ENCODE data around the gene IRX4.
"Not testable (repeated sequence)": the region's sequence is repeated elsewhere in the genome, so short reads cannot be mapped to it uniquely, and the experiment has no call there.

The IRX4 gene

DNA sequence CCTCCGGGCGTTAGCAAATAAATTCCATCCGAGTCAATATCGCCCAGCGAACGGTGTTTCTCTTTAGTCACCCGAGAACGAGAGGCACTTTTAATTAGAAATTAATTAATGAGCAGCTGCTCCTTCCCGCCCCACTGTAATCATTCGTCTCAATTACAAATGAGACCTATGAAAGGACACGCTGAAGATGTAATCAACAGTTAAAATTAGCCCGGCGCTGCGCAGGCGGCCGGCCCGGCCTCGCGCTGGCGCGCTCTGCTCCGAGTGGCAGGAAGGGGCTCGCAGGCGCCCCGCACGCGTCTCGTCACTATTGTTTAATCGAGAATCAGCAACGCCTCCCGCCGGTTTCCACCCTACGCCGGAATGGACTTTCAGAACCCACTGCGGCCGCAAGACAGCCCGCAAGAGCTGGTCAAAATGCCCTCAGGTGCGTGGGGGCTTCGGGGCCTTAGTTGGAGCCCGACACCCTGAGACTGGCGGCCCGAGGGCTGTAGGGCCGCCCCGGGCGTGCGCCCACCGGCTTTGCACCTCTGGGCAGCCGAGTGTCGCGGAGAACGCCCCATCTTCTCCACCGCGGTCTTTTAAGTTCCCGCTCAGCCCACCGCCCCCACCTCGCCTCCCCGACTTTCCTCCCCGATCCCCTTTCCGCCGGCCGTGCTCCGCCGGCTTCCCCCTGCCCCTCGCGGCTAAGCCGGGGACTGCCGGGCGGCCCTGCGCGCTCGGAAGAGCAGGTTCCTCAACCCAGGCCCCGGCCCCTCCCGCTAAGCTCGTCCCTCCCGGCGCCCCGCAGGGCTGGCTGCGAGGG lies 597 bp upstream of the IRX4 start:
- H3K4me3 ChIP-seq (ENCODE audit: low read depth, low read length): peak overlapping the region; percentile 23
- DNase-seq (ENCODE audit: low read depth): no peak

DNA sequence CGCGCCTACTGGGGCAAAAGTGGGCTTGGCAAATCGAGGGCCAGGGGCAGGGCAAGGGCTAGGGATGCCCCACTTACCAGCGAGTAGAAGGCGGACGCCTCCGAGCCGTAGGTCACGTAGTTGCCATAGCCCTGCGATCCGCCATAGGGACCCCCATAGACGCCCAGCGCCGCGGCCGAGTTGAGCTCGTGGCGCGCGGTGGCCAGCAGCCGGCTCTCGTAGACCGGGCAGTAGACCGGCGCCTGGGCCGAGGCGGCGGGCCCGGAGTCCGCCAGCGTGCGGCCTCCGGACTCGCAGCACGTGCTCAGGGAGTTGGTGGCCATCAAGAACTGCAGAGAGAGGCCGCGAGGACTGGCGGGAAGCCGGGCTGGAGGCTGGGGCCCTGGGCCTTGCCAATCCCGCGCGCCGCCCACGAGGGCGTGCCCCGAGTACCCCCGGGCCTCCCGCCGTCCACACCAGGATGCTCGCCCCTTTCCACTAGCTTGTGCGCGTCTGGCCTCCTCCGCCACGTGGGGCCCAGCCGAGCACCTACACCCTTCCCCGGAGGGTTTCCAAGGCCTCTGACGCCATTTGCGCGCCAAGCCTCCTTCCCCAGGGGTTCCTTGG lies 891 bp downstream of the IRX4 start:
- DNase-seq (ENCODE audit: low read depth): no peak
- H3K4me3 ChIP-seq (ENCODE audit: low read depth, low read length): no peak overlapping the region

- no peak overlapping the region for H3K4me3 ChIP-seq (ENCODE audit: low read depth, low read length)
- DNase-seq (ENCODE audit: low read depth): no peak
These were observed 1.6 kb downstream of the IRX4 start for GRCh38 chr5:1881098-1881572.

DNA sequence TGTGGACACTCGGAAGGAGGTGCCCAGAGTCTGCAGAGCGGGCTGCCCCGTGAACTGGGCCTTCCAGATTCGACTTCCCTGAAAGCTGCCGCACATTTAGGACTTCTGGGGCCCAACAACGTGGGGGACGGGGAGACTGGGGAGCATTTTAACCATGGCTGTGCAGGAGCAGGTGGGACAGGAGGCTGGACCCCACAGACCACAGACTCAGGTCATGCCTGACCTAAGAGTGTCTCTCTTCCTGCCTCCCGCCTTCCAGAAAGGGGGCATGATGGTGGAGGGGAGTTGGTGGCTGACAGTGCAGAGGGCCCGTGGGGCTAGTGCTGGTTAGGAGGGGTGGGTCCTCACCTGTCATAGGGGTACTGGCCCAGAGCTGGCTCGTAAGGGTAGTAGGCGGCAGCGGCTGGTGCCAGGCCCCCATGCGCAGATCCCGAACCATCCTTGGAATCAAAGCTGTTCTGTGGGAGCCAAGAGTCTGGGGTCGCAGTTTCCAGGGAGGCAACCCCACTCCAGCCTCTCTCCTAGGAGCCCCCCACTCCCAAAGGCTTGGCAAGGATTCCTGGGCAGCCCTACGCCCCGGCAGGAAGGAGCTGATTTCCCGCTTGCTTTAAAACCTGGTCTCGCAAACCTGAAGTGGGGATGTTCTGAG lies 2.2 kb downstream of the IRX4 start:
- H3K4me3 ChIP-seq (ENCODE audit: low read depth, low read length): no peak overlapping the region
- DNase-seq (ENCODE audit: low read depth): no peak

GRCh38 chr5:1879292-1880263 lies 3.1 kb downstream of the IRX4 start:
- DNase-seq (ENCODE audit: low read depth): no peak

DNA sequence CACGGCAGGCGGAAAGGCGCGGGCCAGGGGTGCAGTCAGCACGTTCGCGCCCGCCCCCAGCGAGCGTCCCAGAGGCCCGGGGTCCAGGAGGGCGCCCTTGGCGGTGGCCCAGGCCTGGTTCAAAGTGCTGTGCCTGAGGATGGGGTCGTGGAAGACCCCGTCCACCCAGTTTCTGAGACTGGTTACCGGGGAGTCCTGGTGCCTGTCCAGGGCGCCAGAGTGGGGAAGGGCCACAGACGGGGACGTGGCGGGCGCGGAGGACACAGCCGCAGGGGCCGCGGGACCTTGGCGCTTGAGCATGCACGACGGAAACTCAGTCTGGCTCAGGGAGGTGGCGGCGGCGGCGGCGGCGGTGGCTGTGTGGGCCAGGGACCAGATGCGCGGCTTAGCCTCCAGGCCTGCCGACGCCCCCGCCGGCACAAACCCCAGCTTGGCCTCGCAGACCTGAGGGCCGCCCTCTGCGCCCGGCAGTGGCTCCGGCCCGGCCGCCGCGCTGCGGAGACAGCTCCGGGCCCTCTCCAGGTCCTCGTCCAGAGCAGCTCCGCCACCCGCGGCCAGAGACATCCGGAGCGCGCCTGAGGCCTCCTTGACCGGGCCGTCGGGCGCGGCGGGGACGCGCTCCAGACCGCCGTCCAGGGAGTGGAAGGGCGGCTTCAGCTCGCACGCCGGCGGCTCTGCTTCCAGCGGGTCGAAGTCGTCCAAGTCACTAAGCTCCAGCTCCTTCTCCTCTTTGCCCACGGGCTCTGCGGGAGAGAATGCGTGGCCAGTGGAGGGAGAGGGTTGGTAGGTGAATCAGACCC lies 4.5 kb downstream of the IRX4 start:
- H3K4me3 ChIP-seq (ENCODE audit: low read depth, low read length): no peak overlapping the region
- no peak for DNase-seq (ENCODE audit: low read depth)

More at GRCh38 chr5:1879292-1880263, 3.1 kb downstream of the IRX4 start:
- H3K4me3 ChIP-seq (ENCODE audit: low read depth, low read length): no peak overlapping the region

DNA sequence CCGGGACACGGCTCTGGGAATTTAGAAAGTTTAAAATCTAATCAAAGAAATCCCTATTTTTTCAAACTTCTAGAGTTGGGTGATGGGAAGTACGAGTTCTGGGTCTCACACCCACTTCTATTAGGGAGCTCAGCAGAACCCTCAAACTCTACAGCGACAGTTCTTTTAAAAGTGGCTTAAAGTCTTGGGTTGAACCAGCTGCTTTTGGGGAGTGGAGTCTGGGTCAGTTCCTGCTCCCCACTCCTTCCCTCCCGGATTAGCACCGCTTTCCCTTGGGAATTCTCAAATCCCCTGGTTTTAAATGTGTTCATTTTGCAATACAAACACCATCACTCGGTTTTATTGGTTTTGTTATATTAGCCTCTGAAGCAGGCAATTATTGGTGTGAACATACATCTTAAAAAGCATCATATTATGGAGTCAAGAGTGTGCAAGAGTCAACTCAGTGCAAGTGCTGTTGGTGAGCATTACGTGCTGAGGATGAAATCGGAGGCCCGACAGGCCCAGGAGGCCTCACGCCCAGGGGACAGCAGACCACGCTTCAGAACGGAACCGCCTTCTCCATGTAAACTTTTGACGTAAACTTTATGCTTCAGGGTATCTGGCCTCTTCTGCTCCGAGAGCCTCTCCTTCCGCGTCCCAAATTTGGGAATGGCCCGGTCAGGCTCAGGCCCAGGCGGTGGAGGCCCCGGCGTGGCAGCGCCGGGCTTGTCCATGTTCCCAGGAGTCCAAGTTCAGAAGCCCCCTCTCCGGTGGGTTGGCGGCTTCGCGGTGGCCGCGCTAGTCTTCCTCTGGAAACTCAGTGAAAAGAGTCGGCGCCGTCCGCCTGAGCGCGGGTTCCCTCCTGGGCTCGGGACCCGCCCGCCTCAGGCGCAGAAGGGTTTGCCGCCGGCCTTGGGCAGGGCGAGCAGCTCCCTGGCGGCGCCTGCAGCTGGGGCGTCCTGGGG lies 5.3 kb downstream of the IRX4 start:
- no peak overlapping the region for H3K4me3 ChIP-seq (ENCODE audit: low read depth, low read length)
- DNase-seq (ENCODE audit: low read depth): no peak

DNA sequence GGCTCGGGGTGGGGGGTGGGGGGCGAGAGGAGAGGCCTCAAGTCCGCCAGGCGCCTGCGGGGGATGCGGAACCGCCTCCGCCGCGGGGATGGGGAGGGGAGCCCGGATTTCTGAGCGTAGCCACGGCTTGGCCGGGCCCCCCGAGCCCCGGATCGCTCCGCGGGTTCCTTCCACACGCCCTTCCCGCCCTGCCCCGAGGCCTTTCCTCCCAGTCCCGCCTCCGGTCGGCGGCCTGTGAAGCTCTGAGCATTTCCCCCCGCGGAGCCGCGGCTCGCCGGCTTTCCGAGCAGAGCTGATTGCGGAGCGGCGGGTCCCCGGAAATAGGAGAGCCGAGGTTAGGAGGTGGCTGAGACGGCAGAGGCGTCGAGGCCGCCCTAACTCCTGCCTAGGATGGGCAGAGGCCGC lies 6.1 kb downstream of the IRX4 start:
- no peak for DNase-seq (ENCODE audit: low read depth)
- no peak overlapping the region for H3K4me3 ChIP-seq (ENCODE audit: low read depth, low read length)

GRCh38 chr5:1875843-1876659 lies 6.7 kb downstream of the IRX4 start:
- H3K4me3 ChIP-seq (ENCODE audit: low read depth, low read length): no peak overlapping the region
- no peak for DNase-seq (ENCODE audit: low read depth)

- H3K4me3 ChIP-seq (ENCODE audit: low read depth, low read length): no peak overlapping the region
- no peak for DNase-seq (ENCODE audit: low read depth)
These were observed 7.4 kb downstream of the IRX4 start for GRCh38 chr5:1875281-1875842.

DNA sequence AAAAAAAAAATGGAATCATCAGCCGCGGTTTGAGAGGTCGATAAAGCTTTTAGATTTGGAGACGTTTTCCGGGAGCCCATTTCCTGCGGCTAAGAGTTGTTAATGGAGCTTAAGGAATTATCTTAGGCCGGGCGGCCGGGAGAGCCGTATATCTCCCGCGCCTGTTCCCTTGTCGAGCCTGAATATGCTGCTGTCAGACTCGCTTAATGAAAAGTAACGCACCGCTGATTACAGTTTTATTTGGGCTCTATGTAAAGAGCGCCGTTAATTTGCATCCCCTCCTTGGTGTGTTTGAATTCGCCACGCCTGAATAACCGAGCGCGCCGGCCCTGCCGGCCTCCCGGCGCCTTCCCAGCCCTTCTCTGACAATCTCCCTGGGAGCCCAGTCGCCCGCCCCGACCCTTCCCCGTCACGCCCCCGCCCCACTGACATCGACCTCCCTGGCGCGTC lies 7.9 kb downstream of the IRX4 start:
- DNase-seq (ENCODE audit: low read depth): no peak
- H3K4me3 ChIP-seq (ENCODE audit: low read depth, low read length): no peak overlapping the region

GRCh38 chr5:1874348-1874747 lies 8.4 kb downstream of the IRX4 start:
- DNase-seq (ENCODE audit: low read depth): no peak
- no peak overlapping the region for H3K4me3 ChIP-seq (ENCODE audit: low read depth, low read length)

- no peak overlapping the region for H3K4me3 ChIP-seq (ENCODE audit: low read depth, low read length)
- no peak for DNase-seq (ENCODE audit: low read depth)
These were observed 9.3 kb downstream of the IRX4 start for GRCh38 chr5:1873243-1873959.

- DNase-seq (ENCODE audit: low read depth): no peak
- H3K4me3 ChIP-seq (ENCODE audit: low read depth, low read length): no peak overlapping the region
These were observed 11.3 kb downstream of the IRX4 start for GRCh38 chr5:1871441-1871840.

- not testable (repeated sequence) for DNase-seq (ENCODE audit: low read depth); H3K4me3 ChIP-seq (ENCODE audit: low read depth, low read length)
These were observed 12.1 kb downstream of the IRX4 start for GRCh38 chr5:1870435-1871272.
